VCaP (cell line): ENCODE results near the gene SIM1.

Experiments used
- H3K27ac ChIP-seq: fragments of 450-650 bp; 2 replicates; pipeline ENCODE4 v1.5.1; 2017
- CTCF ChIP-seq: fragments of 450-650 bp; conservative IDR thresholded peaks from 2 replicates; pipeline ENCODE4 v1.5.1; 2017; ENCODE audit warnings: mild to moderate bottlenecking, moderate library complexity

The SIM1 gene

GRCh38 chr6:100427452-100427851 lies 37.3 kb downstream of the SIM1 start:
- TF ChIP-seq CTCF, result no peak
- no peak overlapping the region for H3K27ac ChIP-seq

GRCh38 chr6:100426744-100427338 lies 37.9 kb downstream of the SIM1 start:
- TF ChIP-seq CTCF, result no peak
- H3K27ac ChIP-seq, result no peak overlapping the region

- TF ChIP-seq CTCF, result no peak
- H3K27ac ChIP-seq, result no peak overlapping the region
These were observed 38.5 kb downstream of the SIM1 start for GRCh38 chr6:100426241-100426640.

- TF ChIP-seq CTCF, result no peak
- H3K27ac ChIP-seq, result no peak overlapping the region
These were observed 44.0 kb downstream of the SIM1 start for GRCh38 chr6:100420711-100421110.

GRCh38 chr6:100417036-100417435 lies 47.7 kb downstream of the SIM1 start:
- TF ChIP-seq CTCF, result no peak
- no peak overlapping the region for H3K27ac ChIP-seq

- H3K27ac ChIP-seq, result no peak overlapping the region
- no peak for TF ChIP-seq CTCF
These were observed 49.0 kb downstream of the SIM1 start for GRCh38 chr6:100415768-100416167.

- no peak for TF ChIP-seq CTCF
- H3K27ac ChIP-seq, result no peak overlapping the region
These were observed 51.8 kb downstream of the SIM1 start for GRCh38 chr6:100412872-100413271.
